Endothelial cell of umbilical vein (primary cell): Measurements from ENCODE around the gene TBL1Y. TPM values are rescaled to one million over a fixed set of nuclear protein-coding genes. Genes with fewer than 3 reads are reported as not detected.

Experiments used
- BruUV-seq: library from RNA; stranded (reverse); fragments of 400-500 nt; replicated peaks from 2 replicates; lab custom pipeline; 2021; lab: Mats Ljungman, UMichigan
- CTCF ChIA-PET: fragments of 300-600, 350-600 bp; sonication (Branson Sonifier 250); formaldehyde crosslinking; loops from one replicate; lab custom pipeline; 2021; ENCODE audit warnings: antibody characterized with exemption, inconsistent platforms; lab: Charles Lee
- POLR2A ChIA-PET: fragments of 300-600, 350-600 bp; sonication (Branson Sonifier 250); formaldehyde crosslinking; loops from one replicate; lab custom pipeline; 2021; ENCODE audit warnings: antibody characterized with exemption, inconsistent platforms; lab: Charles Lee
- DNase-seq: peaks from one replicate; pipeline ENCODE4 v3.0.0-alpha.2; 2011; ENCODE audit warnings: low read depth, low spot score
- FAIRE-seq: peaks from 2 replicates; lab custom pipeline; 2011; peaks lifted over from hg19 to GRCh38; lab: Jason Lieb, UNC
- H2AFZ ChIP-seq: 2 replicates; pipeline ENCODE4 v1.6.0; 2012; ENCODE audit warnings: low read depth, low read length, control low read depth, inconsistent platforms
- H3K27ac ChIP-seq: 2 replicates; pipeline ENCODE4 v1.5.1; 2011; ENCODE audit warnings: low read depth, mild to moderate bottlenecking, control low read depth, low read length, moderate library complexity; ENCODE audit not compliant: insufficient read depth
- H3K27me3 ChIP-seq, 2 experiments: 2 replicates each; pipeline versions ENCODE4 v1.6.0 to v1.6.1; 2011; ENCODE audit warnings: low read length in 2 of 2, mixed read lengths in 1 of 2; ENCODE audit not compliant: control insufficient read depth in 2 of 2, insufficient read depth in 2 of 2
- H3K36me3 ChIP-seq, 2 experiments: 2 replicates in 1 of 2; 3 replicates in 1 of 2; pipeline ENCODE4 v1.5.1; 2011; ENCODE audit warnings: low read length in 2 of 2, mild to moderate bottlenecking in 1 of 2, moderate library complexity in 1 of 2; ENCODE audit not compliant: control insufficient read depth in 2 of 2, insufficient read depth in 2 of 2; ENCODE audit errors: extremely low read depth in 1 of 2
- H3K4me1 ChIP-seq: 3 replicates; pipeline ENCODE4 v1.5.1; 2011; ENCODE audit warnings: mild to moderate bottlenecking, low read length; ENCODE audit not compliant: control insufficient read depth, insufficient read depth; ENCODE audit errors: extremely low read depth
- H3K4me2 ChIP-seq: 2 replicates; pipeline ENCODE4 v1.6.1; 2011; ENCODE audit warnings: low read length, control low read depth, mixed read lengths; ENCODE audit not compliant: insufficient read depth
- H3K4me3 ChIP-seq, 3 experiments: fragments of 200-600 bp in 1 of 3; sonication (generic), shearing (Covaris generic) in 1 of 3; replicated peaks in 1 of 3; 2 replicates each; pipeline ENCODE4 v1.5.1; 2011 to 2016; ENCODE audit warnings: control low read depth in 3 of 3, low read length in 3 of 3, mild to moderate bottlenecking in 2 of 3, inconsistent platforms in 1 of 3, low read depth in 1 of 3, moderate library complexity in 1 of 3; ENCODE audit not compliant: insufficient read depth in 1 of 3
- H3K79me2 ChIP-seq: 2 replicates; pipeline ENCODE4 v1.6.0; 2012; ENCODE audit warnings: low read length, inconsistent platforms; ENCODE audit not compliant: control insufficient read depth, insufficient read depth
- H3K9ac ChIP-seq: replicated peaks from 2 replicates; pipeline ENCODE3; 2011; ENCODE audit warnings: low read length, control low read depth; ENCODE audit not compliant: insufficient read depth; ENCODE audit errors: extremely low read depth
- H3K9me1 ChIP-seq: replicated peaks from 3 replicates; pipeline ENCODE4 v1.6.0; 2011; ENCODE audit warnings: mild to moderate bottlenecking, low read length; ENCODE audit not compliant: control insufficient read depth, insufficient read depth; ENCODE audit errors: extremely low read depth
- H3K9me3 ChIP-seq: replicated peaks from 2 replicates; pipeline ENCODE4 v1.5.1; 2012; ENCODE audit warnings: low read length, inconsistent platforms; ENCODE audit not compliant: control insufficient read depth, insufficient read depth
- H4K20me1 ChIP-seq: replicated peaks from 2 replicates; pipeline ENCODE3; 2011; ENCODE audit warnings: mild to moderate bottlenecking, low read length; ENCODE audit not compliant: control insufficient read depth, insufficient read depth; ENCODE audit errors: extremely low read depth
- EZH2 ChIP-seq: IDR thresholded peaks from 2 replicates; pipeline ENCODE4 v1.6.1; 2012; ENCODE audit warnings: borderline replicate concordance, low read depth, mild to moderate bottlenecking, moderate library complexity, low read length, inconsistent platforms; ENCODE audit not compliant: severe bottlenecking
- FOS ChIP-seq: IDR thresholded peaks from 2 replicates; pipeline ENCODE4 v1.6.1; 2011; ENCODE audit warnings: mild to moderate bottlenecking, low read length, moderate library complexity, borderline replicate concordance; ENCODE audit not compliant: insufficient read depth
- GATA2 ChIP-seq: IDR thresholded peaks from 2 replicates; pipeline ENCODE4 v1.7.0; 2011; ENCODE audit warnings: low read depth, mild to moderate bottlenecking, moderate library complexity, mixed read lengths, low read length; ENCODE audit not compliant: insufficient read length, insufficient read depth
- JUN ChIP-seq: IDR thresholded peaks from 2 replicates; pipeline ENCODE4 v1.6.1; 2011; ENCODE audit warnings: borderline replicate concordance, low read depth; ENCODE audit not compliant: insufficient read length, insufficient read depth
- MYC ChIP-seq: IDR thresholded peaks from one replicate; pipeline ENCODE4 v1.6.1; 2011; ENCODE audit warnings: mild to moderate bottlenecking, low read depth, low read length
- POLR2A ChIP-seq: IDR thresholded peaks from 2 replicates; pipeline ENCODE4 v1.6.1; 2012; ENCODE audit warnings: low read depth, mild to moderate bottlenecking, control low read depth, low read length
- POLR2AphosphoS5 ChIP-seq: IDR thresholded peaks from 2 replicates; pipeline ENCODE4 v1.6.1; 2012; ENCODE audit warnings: low read depth, mild to moderate bottlenecking, control low read depth, low read length, moderate library complexity; ENCODE audit not compliant: insufficient read depth
- dilution Hi-C: fragments of 300-500 bp; cut with MboI; formaldehyde crosslinking; loops from one replicate; pipeline ENCODE4 v1.15.0; 2019; ENCODE audit warnings: low sequenced_read_pairs; ENCODE audit not compliant: extremely low pct_ligation_motif_present
- intact Hi-C: fragments of 100-400 bp; cut with micrococcal nuclease; formaldehyde crosslinking; loops from one replicate; pipeline ENCODE4 v1.10.0; 2022
- polyA plus RNA-seq, 4 experiments: library from polyadenylated mRNA; depleted of rRNA in 3 of 4; stranded (reverse) in 3 of 4; unstranded in 1 of 4; fragments of >200 nt; gene quantifications; 2 replicates each; pipeline versions ENCODE4 v1.2.1 to v1.2.3, GENCODE V29; 2011 to 2012; ENCODE audit warnings: missing spikeins in 1 of 4
- total RNA-seq: library from RNA; stranded (reverse); gene quantifications from 2 replicates; pipeline ENCODE4 v1.2.3, GENCODE V29; 2021
- TF ChIP-seq, protein P1 (sequence below), 2 donors: IDR thresholded peaks; 1 replicate in 1 of 2; 2 replicates in 1 of 2; pipeline ENCODE4 v1.5.1; 2011; ENCODE audit warnings: low read length in 2 of 2, mild to moderate bottlenecking in 2 of 2, moderate library complexity in 2 of 2, control low read depth in 1 of 2, inconsistent platforms in 1 of 2, low read depth in 1 of 2; ENCODE audit not compliant: insufficient read depth in 1 of 2; ENCODE audit errors: extremely low read depth in 1 of 2
- TF ChIP-seq, protein P2 (sequence below): IDR thresholded peaks from 2 replicates; pipeline ENCODE4 v1.6.1; 2011; ENCODE audit not compliant: insufficient read depth, insufficient read length

Gene TBL1Y
- total and polyA plus RNA-seq, 2 donors (not counting 3 experiments of a cell fraction or from before 2014, with no cell fraction given), result not detected

DNA sequence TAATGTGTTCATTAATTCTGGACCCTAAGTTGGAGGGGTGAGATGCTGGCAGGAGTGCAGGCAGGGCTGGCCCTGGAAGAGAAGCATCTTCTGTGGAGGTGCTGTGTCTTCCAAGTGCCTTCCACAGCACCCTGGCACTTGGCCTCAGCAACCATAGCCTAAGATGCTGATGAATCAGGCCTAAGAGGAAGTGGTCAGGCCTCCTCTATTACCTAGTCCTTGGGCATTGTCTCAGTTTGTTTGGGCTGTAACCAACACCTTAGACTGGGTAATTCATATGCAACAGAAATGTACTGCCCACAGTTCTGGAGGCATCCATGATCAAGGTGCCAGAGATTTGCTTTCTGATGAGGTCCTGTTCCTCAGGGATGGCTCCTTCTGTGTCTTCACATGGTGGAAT is 128.5 kb downstream of the TBL1Y start:
- ChIA-PET CTCF (no interaction called here), POLR2A (no interaction called here)
- Histone ChIP-seq H3K27me3 (no peaks in the 10 kb centered on the region), H3K9ac (no peak overlapping the region), H3K4me2 (no peak overlapping the region), H3K4me3 (no peak overlapping the region), H3K36me3 (no peaks in the 10 kb centered on the region), H2AFZ (no peak overlapping the region), H3K79me2 (no peaks in the 10 kb centered on the region), H3K9me3 (no peaks in the 10 kb centered on the region), H3K4me1 (no peaks in the 10 kb centered on the region), H4K20me1 (no peaks in the 10 kb centered on the region), H3K9me1 (no peaks in the 10 kb centered on the region), H3K27ac (no peak overlapping the region)
- dilution Hi-C loops, result no loop called here
- intact Hi-C loops, result no loop called here
- FAIRE-seq, result no peak
- TF ChIP-seq MYC, result no peak
- no peak for TF ChIP-seq GATA2
- TF ChIP-seq, protein P1, sequence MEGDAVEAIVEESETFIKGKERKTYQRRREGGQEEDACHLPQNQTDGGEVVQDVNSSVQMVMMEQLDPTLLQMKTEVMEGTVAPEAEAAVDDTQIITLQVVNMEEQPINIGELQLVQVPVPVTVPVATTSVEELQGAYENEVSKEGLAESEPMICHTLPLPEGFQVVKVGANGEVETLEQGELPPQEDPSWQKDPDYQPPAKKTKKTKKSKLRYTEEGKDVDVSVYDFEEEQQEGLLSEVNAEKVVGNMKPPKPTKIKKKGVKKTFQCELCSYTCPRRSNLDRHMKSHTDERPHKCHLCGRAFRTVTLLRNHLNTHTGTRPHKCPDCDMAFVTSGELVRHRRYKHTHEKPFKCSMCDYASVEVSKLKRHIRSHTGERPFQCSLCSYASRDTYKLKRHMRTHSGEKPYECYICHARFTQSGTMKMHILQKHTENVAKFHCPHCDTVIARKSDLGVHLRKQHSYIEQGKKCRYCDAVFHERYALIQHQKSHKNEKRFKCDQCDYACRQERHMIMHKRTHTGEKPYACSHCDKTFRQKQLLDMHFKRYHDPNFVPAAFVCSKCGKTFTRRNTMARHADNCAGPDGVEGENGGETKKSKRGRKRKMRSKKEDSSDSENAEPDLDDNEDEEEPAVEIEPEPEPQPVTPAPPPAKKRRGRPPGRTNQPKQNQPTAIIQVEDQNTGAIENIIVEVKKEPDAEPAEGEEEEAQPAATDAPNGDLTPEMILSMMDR (IDR thresholded peaks at IDR 0.05; ENCODE audit: extremely low read depth in 1 of 2, insufficient read depth in 1 of 2, low read depth in 1 of 2, low read length in 2 of 2), result no peak
- TF ChIP-seq POLR2AphosphoS5, result no peak
- TF ChIP-seq FOS, result no peak
- TF ChIP-seq JUN, result no peak
- TF ChIP-seq, protein P2, sequence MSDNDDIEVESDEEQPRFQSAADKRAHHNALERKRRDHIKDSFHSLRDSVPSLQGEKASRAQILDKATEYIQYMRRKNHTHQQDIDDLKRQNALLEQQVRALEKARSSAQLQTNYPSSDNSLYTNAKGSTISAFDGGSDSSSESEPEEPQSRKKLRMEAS, result no peak
- no peak for TF ChIP-seq POLR2A
- TF ChIP-seq EZH2, result no peak
- no TSS peak for BruUV-seq
- no peak for DNase-seq
